ENCODE results near the gene HS6ST3.

DNA sequence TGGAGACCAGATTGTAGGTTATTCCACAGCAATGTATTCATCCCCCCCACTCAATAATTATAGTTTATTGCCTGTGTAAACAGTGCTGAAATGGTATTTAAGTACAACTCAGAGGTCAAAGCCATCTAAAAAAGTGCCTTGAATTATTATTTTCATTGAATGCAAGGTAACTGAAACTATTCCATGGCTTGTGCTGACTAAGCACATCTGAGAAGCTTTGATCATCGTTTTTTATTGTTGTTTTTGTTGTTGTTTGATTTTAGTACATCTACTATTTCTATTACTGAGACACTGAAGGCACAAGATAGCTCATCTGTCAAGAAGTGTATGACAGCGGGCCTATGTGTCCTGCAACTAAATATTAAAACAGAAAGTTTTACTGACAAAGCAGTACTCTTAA, 596.4 kb downstream of the HS6ST3 start:
- TF ChIP-seq, protein P1, sequence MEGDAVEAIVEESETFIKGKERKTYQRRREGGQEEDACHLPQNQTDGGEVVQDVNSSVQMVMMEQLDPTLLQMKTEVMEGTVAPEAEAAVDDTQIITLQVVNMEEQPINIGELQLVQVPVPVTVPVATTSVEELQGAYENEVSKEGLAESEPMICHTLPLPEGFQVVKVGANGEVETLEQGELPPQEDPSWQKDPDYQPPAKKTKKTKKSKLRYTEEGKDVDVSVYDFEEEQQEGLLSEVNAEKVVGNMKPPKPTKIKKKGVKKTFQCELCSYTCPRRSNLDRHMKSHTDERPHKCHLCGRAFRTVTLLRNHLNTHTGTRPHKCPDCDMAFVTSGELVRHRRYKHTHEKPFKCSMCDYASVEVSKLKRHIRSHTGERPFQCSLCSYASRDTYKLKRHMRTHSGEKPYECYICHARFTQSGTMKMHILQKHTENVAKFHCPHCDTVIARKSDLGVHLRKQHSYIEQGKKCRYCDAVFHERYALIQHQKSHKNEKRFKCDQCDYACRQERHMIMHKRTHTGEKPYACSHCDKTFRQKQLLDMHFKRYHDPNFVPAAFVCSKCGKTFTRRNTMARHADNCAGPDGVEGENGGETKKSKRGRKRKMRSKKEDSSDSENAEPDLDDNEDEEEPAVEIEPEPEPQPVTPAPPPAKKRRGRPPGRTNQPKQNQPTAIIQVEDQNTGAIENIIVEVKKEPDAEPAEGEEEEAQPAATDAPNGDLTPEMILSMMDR (IDR thresholded peaks at IDR 0.05): no peak
- no peak for TF ChIP-seq POLR2A (IDR thresholded peaks at IDR 0.05)
